ENCODE data around the gene MLST8.

DNA sequence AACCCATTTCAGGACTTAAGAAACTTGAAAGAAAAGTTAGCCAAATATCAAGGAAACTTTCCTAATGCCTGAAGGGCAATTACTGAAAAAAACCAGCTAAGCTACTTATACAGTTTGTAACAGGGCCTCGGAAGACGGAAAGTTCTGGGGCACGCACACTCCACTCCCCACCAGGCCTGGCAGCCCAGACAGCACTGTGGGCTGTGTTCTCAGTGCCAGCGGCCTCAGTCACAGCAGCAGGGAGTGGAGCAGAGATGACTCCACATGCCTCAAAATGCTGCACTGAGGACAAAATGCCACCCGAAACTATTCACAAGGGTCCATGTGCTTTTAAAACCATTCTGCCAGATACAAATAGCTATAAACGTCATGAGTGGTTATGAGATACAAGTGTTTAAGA is 52.5 kb downstream of the MLST8 start:
- TF ChIP-seq, protein P1, sequence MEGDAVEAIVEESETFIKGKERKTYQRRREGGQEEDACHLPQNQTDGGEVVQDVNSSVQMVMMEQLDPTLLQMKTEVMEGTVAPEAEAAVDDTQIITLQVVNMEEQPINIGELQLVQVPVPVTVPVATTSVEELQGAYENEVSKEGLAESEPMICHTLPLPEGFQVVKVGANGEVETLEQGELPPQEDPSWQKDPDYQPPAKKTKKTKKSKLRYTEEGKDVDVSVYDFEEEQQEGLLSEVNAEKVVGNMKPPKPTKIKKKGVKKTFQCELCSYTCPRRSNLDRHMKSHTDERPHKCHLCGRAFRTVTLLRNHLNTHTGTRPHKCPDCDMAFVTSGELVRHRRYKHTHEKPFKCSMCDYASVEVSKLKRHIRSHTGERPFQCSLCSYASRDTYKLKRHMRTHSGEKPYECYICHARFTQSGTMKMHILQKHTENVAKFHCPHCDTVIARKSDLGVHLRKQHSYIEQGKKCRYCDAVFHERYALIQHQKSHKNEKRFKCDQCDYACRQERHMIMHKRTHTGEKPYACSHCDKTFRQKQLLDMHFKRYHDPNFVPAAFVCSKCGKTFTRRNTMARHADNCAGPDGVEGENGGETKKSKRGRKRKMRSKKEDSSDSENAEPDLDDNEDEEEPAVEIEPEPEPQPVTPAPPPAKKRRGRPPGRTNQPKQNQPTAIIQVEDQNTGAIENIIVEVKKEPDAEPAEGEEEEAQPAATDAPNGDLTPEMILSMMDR (IDR thresholded peaks at IDR 0.05), result no peak
- TF ChIP-seq EZH2 (IDR thresholded peaks at IDR 0.05; ENCODE audit: borderline replicate concordance, insufficient read depth, low read depth, low read length, poor library complexity, severe bottlenecking), result no peak

All from B cell (primary cell).